ENCODE data around the gene GDPD2. TPM values are rescaled to one million over a fixed set of nuclear protein-coding genes. Genes with fewer than 3 reads are reported as not detected.
A peak's percentile ranks its signal among the peaks of the same experiment; 100 is the strongest.

The GDPD2 gene
- total RNA-seq, 4 donors from 2014 or later: not detected

DNA sequence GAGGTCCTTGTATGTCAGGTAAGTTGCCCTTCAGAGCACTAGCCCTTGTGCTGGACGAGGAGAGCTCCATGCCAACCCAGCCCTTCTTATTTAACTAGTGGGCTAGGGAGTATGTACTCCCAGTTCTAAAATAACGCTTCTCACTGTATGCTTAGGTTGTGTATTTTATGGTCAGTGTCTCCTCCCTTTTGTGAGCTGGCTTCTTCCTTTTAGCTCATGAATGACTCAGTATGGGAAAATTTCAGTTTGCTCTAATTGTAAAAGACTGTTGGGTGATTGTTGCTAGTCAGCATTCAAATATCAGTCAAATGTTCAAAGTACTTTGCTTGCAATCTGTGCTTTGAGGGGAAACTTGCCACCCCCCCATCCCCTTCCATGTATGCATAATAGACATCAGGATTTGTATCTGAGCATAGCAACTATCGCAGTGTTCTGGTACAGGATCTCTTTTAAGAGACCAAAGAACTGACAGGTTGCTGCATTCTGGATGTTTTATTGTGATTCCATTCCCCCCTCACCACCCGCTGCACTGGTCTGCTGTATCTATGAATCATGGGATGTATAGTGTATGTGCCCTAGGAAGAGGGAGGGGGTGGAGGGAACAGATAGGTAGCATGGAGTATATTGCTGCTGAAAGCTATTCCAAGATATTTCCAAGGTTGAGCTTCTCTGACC is 56.3 kb downstream of the GDPD2 start:
- Histone ChIP-seq H3K27me3 (no peaks in the 10 kb centered on the region), H3K27ac (peak overlapping the region in 1 of 4 donors; percentile 59), H3K36me3 (no peaks in the 10 kb centered on the region), H3K4me1 (peaks cover 0 to 12% of the 10 kb centered on the region in 2 donors), H3K9me3 (no peaks in the 10 kb centered on the region), H3K4me3 (no peak overlapping the region)
- TF ChIP-seq, protein P1, sequence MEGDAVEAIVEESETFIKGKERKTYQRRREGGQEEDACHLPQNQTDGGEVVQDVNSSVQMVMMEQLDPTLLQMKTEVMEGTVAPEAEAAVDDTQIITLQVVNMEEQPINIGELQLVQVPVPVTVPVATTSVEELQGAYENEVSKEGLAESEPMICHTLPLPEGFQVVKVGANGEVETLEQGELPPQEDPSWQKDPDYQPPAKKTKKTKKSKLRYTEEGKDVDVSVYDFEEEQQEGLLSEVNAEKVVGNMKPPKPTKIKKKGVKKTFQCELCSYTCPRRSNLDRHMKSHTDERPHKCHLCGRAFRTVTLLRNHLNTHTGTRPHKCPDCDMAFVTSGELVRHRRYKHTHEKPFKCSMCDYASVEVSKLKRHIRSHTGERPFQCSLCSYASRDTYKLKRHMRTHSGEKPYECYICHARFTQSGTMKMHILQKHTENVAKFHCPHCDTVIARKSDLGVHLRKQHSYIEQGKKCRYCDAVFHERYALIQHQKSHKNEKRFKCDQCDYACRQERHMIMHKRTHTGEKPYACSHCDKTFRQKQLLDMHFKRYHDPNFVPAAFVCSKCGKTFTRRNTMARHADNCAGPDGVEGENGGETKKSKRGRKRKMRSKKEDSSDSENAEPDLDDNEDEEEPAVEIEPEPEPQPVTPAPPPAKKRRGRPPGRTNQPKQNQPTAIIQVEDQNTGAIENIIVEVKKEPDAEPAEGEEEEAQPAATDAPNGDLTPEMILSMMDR (IDR thresholded peaks at IDR 0.05 in 4 of 5, conservative IDR thresholded peaks at IDR 0.05 in 1 of 5): no peak
- no peak for TF ChIP-seq POLR2A (IDR thresholded peaks at IDR 0.05)
- ATAC-seq (no peak), DNase-seq (no peak)
- in situ Hi-C loops (cut with MboI; ENCODE audit: low sequenced_read_pairs in 4 of 4) (no loop called here), intact Hi-C loops (cut with DNase I; ENCODE audit: low total_unique reads) (no loop called here)

DNA sequence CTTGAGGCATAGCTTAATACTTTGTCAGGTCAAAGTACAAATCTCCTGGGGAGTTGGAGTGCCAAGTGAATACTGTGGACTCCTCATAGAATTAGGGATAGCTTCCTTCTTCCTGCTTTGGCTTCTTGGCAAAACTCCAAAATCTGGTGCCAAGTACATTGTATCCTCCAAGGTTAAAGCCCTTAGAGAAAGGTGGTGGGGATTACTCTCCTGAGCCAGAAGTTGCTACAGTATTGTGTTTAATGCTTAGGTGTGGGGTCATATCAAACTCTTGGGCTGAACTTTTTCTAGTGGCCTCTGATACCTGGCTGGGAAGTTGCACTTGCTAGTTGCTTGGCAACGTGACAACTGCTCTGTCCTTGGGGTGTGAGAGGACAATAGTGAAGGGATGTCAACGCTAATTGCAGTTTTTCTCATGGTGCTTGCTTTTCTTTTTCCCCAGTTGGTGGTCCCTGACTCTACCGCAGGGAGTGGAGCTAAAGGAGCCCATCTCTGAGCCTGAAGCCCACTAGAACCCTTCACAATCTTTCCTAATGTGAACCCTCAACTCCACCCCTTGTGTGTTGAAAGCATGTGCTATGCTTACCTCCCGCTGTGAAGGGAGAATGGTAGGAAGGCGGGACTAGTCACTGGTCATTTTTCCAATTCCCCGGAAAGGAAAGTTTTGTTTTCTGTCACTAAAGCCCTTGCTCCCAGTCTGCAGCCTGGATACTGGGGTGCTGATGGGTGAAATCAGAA is 57.0 kb downstream of the GDPD2 start:
- H3K4me1 ChIP-seq: peaks cover 0 to 12% of the 10 kb centered on the region in 2 donors
- in situ Hi-C loops (cut with MboI; ENCODE audit: low sequenced_read_pairs in 4 of 4): no loop called here
- TF ChIP-seq POLR2A (IDR thresholded peaks at IDR 0.05): no peak
- TF ChIP-seq, protein P1 (IDR thresholded peaks at IDR 0.05 in 4 of 5, conservative IDR thresholded peaks at IDR 0.05 in 1 of 5): no peak
- intact Hi-C loops (cut with DNase I; ENCODE audit: low total_unique reads): no loop called here
- no peaks in the 10 kb centered on the region for H3K27me3 ChIP-seq
- peak overlapping the region in 1 of 4 donors; percentile 24 for H3K4me3 ChIP-seq
- H3K9me3 ChIP-seq: no peaks in the 10 kb centered on the region
- H3K27ac ChIP-seq: peak overlapping the region in 1 of 4 donors; percentile 59
- H3K36me3 ChIP-seq: no peaks in the 10 kb centered on the region
- no peak for DNase-seq
- peak in 1 of 2 donors; percentile 33 for ATAC-seq

DNA sequence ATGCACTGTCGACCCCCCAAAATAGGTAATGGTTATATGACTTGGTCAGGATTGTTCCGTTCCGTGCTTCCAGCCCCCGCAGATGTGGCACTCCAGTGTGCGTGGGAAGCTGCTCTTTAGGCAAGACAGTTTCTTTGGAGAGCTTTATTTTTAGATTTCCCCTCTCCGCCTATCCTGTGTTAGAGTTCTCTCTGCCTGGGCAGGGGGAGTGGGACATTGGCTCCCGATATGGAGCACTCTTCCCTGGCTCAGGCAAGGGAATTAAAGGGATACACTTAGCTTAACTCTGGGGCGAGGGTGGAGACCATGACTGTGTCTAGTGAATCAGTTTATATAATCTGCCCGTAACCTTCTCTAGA is 57.5 kb downstream of the GDPD2 start:
- intact Hi-C loops (cut with DNase I; ENCODE audit: low total_unique reads): no loop called here
- Histone ChIP-seq H3K4me1 (peaks cover 0 to 12% of the 10 kb centered on the region in 2 donors), H3K36me3 (no peaks in the 10 kb centered on the region), H3K4me3 (peak overlapping the region in 1 of 4 donors; percentile 24), H3K27ac (peak overlapping the region in 2 of 4 donors; percentile 33 to 59), H3K9me3 (no peaks in the 10 kb centered on the region), H3K27me3 (no peaks in the 10 kb centered on the region)
- peak in 1 of 2 donors; percentile 61 for ATAC-seq
- TF ChIP-seq, protein P1 (IDR thresholded peaks at IDR 0.05 in 4 of 5, conservative IDR thresholded peaks at IDR 0.05 in 1 of 5): no peak
- TF ChIP-seq POLR2A (IDR thresholded peaks at IDR 0.05): no peak
- in situ Hi-C loops (cut with MboI; ENCODE audit: low sequenced_read_pairs in 4 of 4): no loop called here
- DNase-seq: peak in 1 of 2 donors; percentile 11

DNA sequence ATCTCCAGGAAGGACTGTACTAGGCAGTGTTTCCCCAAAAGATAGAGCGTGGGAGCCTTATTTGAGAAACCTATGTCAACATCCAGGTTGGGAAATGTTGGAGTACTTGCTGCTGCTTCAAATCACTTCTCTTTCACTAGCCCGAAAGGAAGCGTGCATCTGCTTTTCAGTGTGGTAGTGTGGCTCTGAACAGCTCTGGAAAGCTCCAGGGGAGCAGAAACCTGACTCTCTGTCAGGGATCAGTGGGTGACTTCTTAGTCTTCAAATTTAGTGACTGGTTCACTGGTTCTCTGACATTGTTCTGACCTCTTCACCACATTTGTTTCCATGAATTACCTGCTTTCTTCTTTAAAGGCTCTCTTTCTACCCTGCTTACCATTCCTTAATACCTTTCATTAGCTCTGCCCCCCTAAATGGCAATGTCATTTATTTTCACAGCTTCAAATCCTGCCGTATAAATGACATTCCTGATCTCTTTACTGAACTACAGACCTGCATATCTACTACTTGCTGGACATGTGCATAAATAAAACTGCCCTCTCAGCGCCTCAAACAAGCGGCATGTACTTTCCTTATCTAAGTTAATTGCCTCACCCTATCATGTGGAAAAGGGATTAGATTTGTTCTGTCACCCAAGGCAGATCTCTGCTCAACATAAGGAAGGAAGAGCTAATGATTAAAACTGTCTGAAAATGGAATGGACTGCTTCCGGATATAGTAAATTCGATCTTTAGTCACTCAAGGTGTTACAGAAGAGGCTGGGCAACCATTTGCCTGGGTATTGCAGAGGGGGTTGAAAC is 58.6 kb downstream of the GDPD2 start:
- no peaks in the 10 kb centered on the region for H3K36me3 ChIP-seq
- ATAC-seq (peak; percentile 36 to 55), DNase-seq (no peak)
- H3K4me1 ChIP-seq: peaks cover 0 to 12% of the 10 kb centered on the region in 2 donors
- TF ChIP-seq, protein P1 (IDR thresholded peaks at IDR 0.05 in 4 of 5, conservative IDR thresholded peaks at IDR 0.05 in 1 of 5): no peak
- no peak for TF ChIP-seq POLR2A (IDR thresholded peaks at IDR 0.05)
- in situ Hi-C loops (cut with MboI; ENCODE audit: low sequenced_read_pairs in 4 of 4) (no loop called here), intact Hi-C loops (cut with DNase I; ENCODE audit: low total_unique reads) (no loop called here)
- no peak overlapping the region for H3K4me3 ChIP-seq
- H3K9me3 ChIP-seq: no peaks in the 10 kb centered on the region
- H3K27me3 ChIP-seq: no peaks in the 10 kb centered on the region
- H3K27ac ChIP-seq: peak overlapping the region in 3 of 4 donors; percentile 31 to 59 (median 33)

Measured in gastrocnemius medialis (tissue), 4 donors.